Thymus (tissue), 11 donors: ENCODE data around the gene PCDHB13. TPM values are rescaled to one million over a fixed set of nuclear protein-coding genes. Genes with fewer than 3 reads are reported as not detected.
"Not testable (repeated sequence)": the region's sequence is repeated elsewhere in the genome, so short reads cannot be mapped to it uniquely, and the experiment has no call there.

Experiments
- DNase-seq, 9 donors: peaks; one replicate each; pipeline ENCODE4 v3.0.0-alpha.2; 2013; ENCODE audit warnings: low spot score in 9 of 9, low read depth in 6 of 9, missing footprints in 1 of 9
- H3K27ac ChIP-seq, 2 donors: one replicate each; pipeline ENCODE4 v1.5.1; 2013; ENCODE audit warnings: control low read depth in 1 of 2, low read depth in 1 of 2, low read length in 1 of 2, mild to moderate bottlenecking in 1 of 2, moderate library complexity in 1 of 2
- H3K27me3 ChIP-seq, 2 donors: one replicate each; pipeline ENCODE4 v1.5.1; 2013; ENCODE audit warnings: low read length in 1 of 2; ENCODE audit not compliant: control insufficient read depth in 2 of 2, insufficient read depth in 1 of 2
- H3K36me3 ChIP-seq, 2 donors: one replicate each; pipeline ENCODE4 v1.5.1; 2013; ENCODE audit warnings: low read length in 1 of 2, mild to moderate bottlenecking in 1 of 2, moderate library complexity in 1 of 2; ENCODE audit not compliant: control insufficient read depth in 2 of 2, insufficient read depth in 2 of 2
- H3K4me1 ChIP-seq, 2 donors: one replicate each; pipeline ENCODE4 v1.5.1; 2013; ENCODE audit warnings: low read length in 2 of 2; ENCODE audit not compliant: control insufficient read depth in 2 of 2, insufficient read depth in 2 of 2
- H3K4me3 ChIP-seq, 2 donors: one replicate each; pipeline ENCODE4 v1.5.1; 2013; ENCODE audit warnings: low read length in 2 of 2, control low read depth in 1 of 2, mild to moderate bottlenecking in 1 of 2
- H3K9me3 ChIP-seq, 2 donors: one replicate each; pipeline ENCODE4 v1.5.1; 2013; ENCODE audit warnings: low read length in 1 of 2, mild to moderate bottlenecking in 1 of 2; ENCODE audit not compliant: control insufficient read depth in 2 of 2, insufficient read depth in 1 of 2
- WGBS: extraction: QIAGEN DNeasy Blood & Tissue Kit; methylation state at CpG from one replicate; pipeline ENCODE4 v1.1.7; 2013; 5-methylcytosine and 5-hydroxymethylcytosine counted together
- polyA plus RNA-seq: library from polyadenylated mRNA; stranded (reverse); fragments of 200-250 nt; gene quantifications from one replicate; pipeline ENCODE4 v1.2.3, GENCODE V29; 2013
- total RNA-seq: library from RNA; stranded (reverse); fragments of 120-200 nt; gene quantifications from one replicate; pipeline ENCODE4 v1.2.4, GENCODE V29; 2013
- donor health status: healthy.

The PCDHB13 gene
- total and polyA plus RNA-seq, 2 donors: 0.14 to 0.27 TPM

- Histone ChIP-seq H3K9me3 (peaks cover 2 to 8% of the 10 kb centered on the region in 2 donors), H3K36me3 (no peaks in the 10 kb centered on the region), H3K4me1 (no peaks in the 10 kb centered on the region), H3K27ac (no peak within 1 kb of the TSS), H3K4me3 (no peak within 1 kb of the TSS), H3K27me3 (peaks cover 0 to 37% of the 10 kb centered on the region in 2 donors)
- no peak for DNase-seq
- 23% methylated on average over 13 of the region's 13 CpGs for WGBS
These were observed 31.5 kb upstream of the PCDHB13 start, which contains the start of gene PCDHB16 for GRCh38 chr5:141182248-141182647. Gene PCDHB16 (plus strand): TSS chr5:141182387. CDS start chr5:141182560, 173 bp downstream.

GRCh38 chr5:141184117-141184855 lies 29.4 kb upstream of the PCDHB13 start:
- 46% methylated on average over 46 of the region's 69 CpGs for WGBS
- not testable (repeated sequence) for H3K36me3 ChIP-seq, H3K27ac ChIP-seq, H3K4me3 ChIP-seq, DNase-seq, H3K9me3 ChIP-seq, H3K4me1 ChIP-seq
- peaks cover 0 to 37% of the 10 kb centered on the region in 2 donors for H3K27me3 ChIP-seq

DNA sequence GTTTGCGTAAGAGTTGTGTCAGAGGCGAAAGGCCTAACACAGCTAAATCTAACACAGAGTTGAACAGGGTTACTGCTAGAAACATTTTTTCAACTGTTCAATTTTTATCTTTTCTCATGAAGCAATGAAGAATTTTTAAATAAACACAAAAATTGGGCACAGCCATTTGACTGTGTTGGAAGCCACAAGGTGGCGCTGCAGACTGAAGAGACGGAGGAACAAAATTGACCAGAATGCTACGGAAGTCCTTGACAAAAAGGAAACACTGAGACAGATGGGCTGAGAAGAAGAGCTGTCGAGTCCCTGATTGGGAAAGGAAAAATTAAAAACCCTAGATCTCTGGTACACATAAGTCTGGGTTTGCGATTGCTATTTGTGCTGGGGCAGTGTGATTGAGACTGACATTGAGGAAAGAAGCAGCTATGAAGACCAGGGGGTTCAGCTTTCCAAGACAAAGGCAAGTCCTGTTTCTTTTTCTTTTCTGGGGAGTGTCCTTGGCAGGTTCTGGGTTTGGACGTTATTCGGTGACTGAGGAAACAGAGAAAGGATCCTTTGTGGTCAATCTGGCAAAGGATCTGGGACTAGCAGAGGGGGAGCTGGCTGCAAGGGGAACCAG lies 26.7 kb upstream of the PCDHB13 start, which contains the start of gene PCDHB9:
PCDHB9 (plus strand) TSS at position 265 of the 616 bp plus-strand sequence; CDS start at position 423, 158 bp downstream.
- Histone ChIP-seq H3K9me3 (peaks cover 2 to 8% of the 10 kb centered on the region in 2 donors), H3K27me3 (peaks cover 0 to 38% of the 10 kb centered on the region in 2 donors), H3K27ac (no peak within 1 kb of the TSS), H3K36me3 (no peaks in the 10 kb centered on the region), H3K4me3 (no peak within 1 kb of the TSS), H3K4me1 (no peaks in the 10 kb centered on the region)
- WGBS: 21% methylated on average over 9 of the region's 9 CpGs
- peak in 2 of 9 donors; percentile 4 to 18 for DNase-seq

DNA sequence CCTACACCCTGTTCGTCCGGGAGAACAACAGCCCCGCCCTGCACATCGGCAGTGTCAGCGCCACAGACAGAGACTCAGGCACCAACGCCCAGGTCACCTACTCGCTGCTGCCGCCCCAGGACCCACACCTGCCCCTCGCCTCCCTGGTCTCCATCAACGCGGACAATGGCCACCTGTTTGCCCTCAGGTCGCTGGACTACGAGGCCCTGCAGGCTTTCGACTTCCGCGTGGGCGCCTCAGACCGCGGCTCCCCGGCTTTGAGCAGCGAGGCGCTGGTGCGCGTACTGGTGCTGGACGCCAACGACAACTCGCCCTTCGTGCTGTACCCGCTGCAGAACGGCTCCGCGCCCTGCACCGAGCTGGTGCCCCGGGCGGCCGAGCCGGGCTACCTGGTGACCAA lies 25.0 kb upstream of the PCDHB13 start:
- peaks cover 0 to 27% of the 10 kb centered on the region in 2 donors for H3K27me3 ChIP-seq
- H3K27ac ChIP-seq, H3K4me1 ChIP-seq, H3K9me3 ChIP-seq, H3K4me3 ChIP-seq, DNase-seq, H3K36me3 ChIP-seq: not testable (repeated sequence)
- 45% methylated on average over 28 of the region's 37 CpGs for WGBS

DNA sequence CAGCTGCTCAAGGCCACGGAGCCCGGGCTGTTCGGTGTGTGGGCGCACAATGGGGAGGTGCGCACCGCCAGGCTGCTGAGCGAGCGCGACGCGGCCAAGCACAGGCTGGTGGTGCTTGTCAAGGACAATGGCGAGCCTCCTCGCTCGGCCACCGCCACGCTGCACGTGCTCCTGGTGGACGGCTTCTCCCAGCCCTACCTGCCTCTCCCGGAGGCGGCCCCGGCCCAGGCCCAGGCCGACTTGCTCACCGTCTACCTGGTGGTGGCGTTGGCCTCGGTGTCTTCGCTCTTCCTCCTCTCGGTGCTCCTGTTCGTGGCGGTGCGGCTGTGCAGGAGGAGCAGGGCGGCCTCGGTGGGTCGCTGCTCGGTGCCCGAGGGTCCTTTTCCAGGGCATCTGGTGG lies 24.6 kb upstream of the PCDHB13 start:
- H3K9me3 ChIP-seq: not testable (repeated sequence)
- WGBS: 39% methylated on average over 31 of the region's 35 CpGs

GRCh38 chr5:141192110-141192725 lies 21.5 kb upstream of the PCDHB13 start, which contains the start of gene PCDHB10:
Gene PCDHB10 (plus strand): TSS chr5:141192353. CDS start chr5:141192553, 200 bp downstream.
- Histone ChIP-seq H3K27me3 (peaks cover 0 to 17% of the 10 kb centered on the region in 2 donors), H3K36me3 (no peaks in the 10 kb centered on the region), H3K9me3 (no peaks in the 10 kb centered on the region), H3K4me1 (no peaks in the 10 kb centered on the region), H3K4me3 (no peak within 1 kb of the TSS), H3K27ac (no peak within 1 kb of the TSS)
- WGBS: 12% methylated on average over 10 of the region's 10 CpGs
- peak in 1 of 9 donors; percentile 4 for DNase-seq

More for the DNA sequence above, 24.6 kb upstream of the PCDHB13 start:
- peaks cover 0 to 26% of the 10 kb centered on the region in 2 donors for H3K27me3 ChIP-seq
- not testable (repeated sequence) for H3K4me1 ChIP-seq, H3K4me3 ChIP-seq, H3K27ac ChIP-seq, DNase-seq, H3K36me3 ChIP-seq

DNA sequence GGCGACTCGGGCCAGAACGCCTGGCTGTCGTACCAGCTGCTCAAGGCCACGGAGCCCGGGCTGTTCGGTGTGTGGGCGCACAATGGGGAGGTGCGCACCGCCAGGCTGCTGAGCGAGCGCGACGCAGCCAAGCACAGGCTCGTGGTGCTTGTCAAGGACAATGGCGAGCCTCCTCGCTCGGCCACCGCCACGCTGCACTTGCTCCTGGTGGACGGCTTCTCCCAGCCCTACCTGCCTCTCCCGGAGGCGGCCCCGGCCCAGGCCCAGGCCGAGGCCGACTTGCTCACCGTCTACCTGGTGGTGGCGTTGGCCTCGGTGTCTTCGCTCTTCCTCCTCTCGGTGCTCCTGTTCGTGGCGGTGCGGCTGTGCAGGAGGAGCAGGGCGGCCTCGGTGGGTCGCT lies 19.4 kb upstream of the PCDHB13 start:
- not testable (repeated sequence) for H3K36me3 ChIP-seq, H3K4me3 ChIP-seq, H3K4me1 ChIP-seq, H3K9me3 ChIP-seq, DNase-seq, H3K27ac ChIP-seq
- peaks cover 0 to 11% of the 10 kb centered on the region in 2 donors for H3K27me3 ChIP-seq
- WGBS: 32% methylated on average over 20 of the region's 37 CpGs

GRCh38 chr5:141196363-141196762 lies 17.4 kb upstream of the PCDHB13 start:
- peaks cover 0 to 4% of the 10 kb centered on the region in 2 donors for H3K9me3 ChIP-seq
- H3K4me1 ChIP-seq: no peaks in the 10 kb centered on the region

More at GRCh38 chr5:141196363-141196762, 17.4 kb upstream of the PCDHB13 start:
- no peak for DNase-seq
- no peak overlapping the region for H3K4me3 ChIP-seq
- WGBS: 42% methylated on average over 3 of the region's 3 CpGs
- H3K27ac ChIP-seq: no peak overlapping the region
- H3K27me3 ChIP-seq: peaks cover 0 to 14% of the 10 kb centered on the region in 2 donors
- H3K36me3 ChIP-seq: no peaks in the 10 kb centered on the region
